Stimulated activated effector memory CD8-positive, alpha-beta T cell treated with anti-CD3 and anti-CD28 coated beads, Interleukin-12 subunit alpha, Interleukin-12 subunit beta, amount 100 ng/mL, for 72 hours (primary cell): ENCODE measurements around the gene DNMBP.
"Not testable (repeated sequence)": the region's sequence is repeated elsewhere in the genome, so short reads cannot be mapped to it uniquely, and the experiment has no call there.

Source experiments
- ATAC-seq: fragments of 150-1000 bp; cut with Tn5 transposase; 2 replicates; pipeline ENCODE4 v1.10.0; 2021
- DNase-seq, 2 donors: peaks; one replicate each; pipeline ENCODE4 v3.0.0; 2021 to 2022; ENCODE audit warnings: low spot score in 2 of 2
- H3K27ac Mint-ChIP-seq: one replicate; pipeline ENCODE4 v1.8.0; 2022; ENCODE audit warnings: mild to moderate bottlenecking, mixed read lengths
- H3K36me3 Mint-ChIP-seq: one replicate; pipeline ENCODE4 v1.8.0; 2022; ENCODE audit warnings: mild to moderate bottlenecking, mixed read lengths
- H3K4me1 Mint-ChIP-seq: one replicate; pipeline ENCODE4 v1.8.0; 2022; ENCODE audit warnings: mixed read lengths
- H3K4me3 Mint-ChIP-seq: one replicate; pipeline ENCODE4 v1.8.0; 2022; ENCODE audit warnings: mild to moderate bottlenecking, mixed read lengths
- H3K9me3 Mint-ChIP-seq: one replicate; pipeline ENCODE4 v1.8.0; 2022; ENCODE audit warnings: mixed read lengths

The DNMBP gene

DNA sequence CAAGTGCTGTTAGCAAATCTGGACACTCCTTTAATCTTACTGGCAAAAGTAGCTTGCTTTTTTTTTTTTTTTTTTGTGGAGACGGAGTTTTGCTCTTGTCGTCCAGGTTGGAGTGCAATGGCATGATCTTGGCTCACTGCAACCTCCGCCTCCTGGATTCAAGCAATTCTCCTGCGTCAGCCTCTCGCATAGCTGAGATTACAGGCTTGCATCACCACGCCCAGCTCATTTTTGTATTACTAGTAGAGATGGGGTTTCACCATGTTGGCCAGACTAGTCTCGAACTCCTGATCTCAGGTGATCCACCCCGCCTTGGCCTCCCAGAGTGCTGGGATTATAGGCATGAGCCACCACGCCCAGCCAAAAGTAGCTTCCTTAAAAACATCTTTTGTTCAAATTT, 114.7 kb downstream of the DNMBP start:
- H3K4me1 Mint-ChIP-seq, H3K27ac Mint-ChIP-seq, ATAC-seq, H3K9me3 Mint-ChIP-seq, DNase-seq, H3K4me3 Mint-ChIP-seq: not testable (repeated sequence)
- H3K36me3 Mint-ChIP-seq: peaks cover 34% of the 10 kb centered on the region

DNA sequence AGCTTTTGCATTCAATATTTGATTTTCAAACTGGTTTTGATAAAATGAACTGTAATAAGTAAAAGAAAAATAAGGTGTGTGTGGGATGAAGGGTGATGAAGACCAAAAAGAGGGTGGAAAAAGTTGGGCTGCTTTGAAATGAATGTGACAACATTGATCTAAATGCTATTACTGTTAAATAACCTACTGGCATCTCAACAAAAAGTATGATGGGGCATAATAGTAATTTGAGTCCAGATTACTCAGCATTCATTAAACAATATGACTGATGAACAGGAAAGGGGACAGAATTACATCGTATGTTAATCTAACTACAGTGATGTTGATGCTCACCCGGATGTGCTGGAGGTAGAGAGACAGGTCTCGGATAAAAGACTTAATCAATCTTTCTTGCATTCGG, 115.1 kb downstream of the DNMBP start:
- no peak overlapping the region for H3K27ac Mint-ChIP-seq
- ATAC-seq (no peak), DNase-seq (no peak)
- peaks cover 34% of the 10 kb centered on the region for H3K36me3 Mint-ChIP-seq
- no peaks in the 10 kb centered on the region for H3K9me3 Mint-ChIP-seq
- no peaks in the 10 kb centered on the region for H3K4me1 Mint-ChIP-seq
- H3K4me3 Mint-ChIP-seq: no peak overlapping the region

DNA sequence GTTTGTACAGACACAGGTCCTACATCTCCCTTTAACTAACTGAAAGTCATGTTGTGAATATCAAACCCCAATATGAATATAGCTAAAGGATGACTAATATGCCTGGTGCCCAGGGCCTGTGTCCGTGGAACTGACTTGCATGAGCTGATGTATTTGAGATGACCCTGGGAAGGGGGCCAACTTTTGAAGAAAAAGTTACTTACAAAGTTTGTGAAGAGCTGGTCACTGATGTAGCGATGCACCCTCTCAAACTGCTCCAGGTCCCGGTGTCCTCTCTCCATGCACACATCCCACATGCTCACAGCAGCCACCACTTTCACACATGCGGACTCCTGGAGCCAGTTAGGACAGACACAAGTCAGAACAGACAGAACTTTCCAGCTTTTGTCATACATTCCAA, 121.1 kb downstream of the DNMBP start:
- Mint-ChIP-seq H3K27ac (no peak overlapping the region), H3K9me3 (no peaks in the 10 kb centered on the region), H3K4me1 (no peaks in the 10 kb centered on the region), H3K36me3 (peaks cover 24% of the 10 kb centered on the region), H3K4me3 (no peak overlapping the region)
- DNase-seq: no peak
- ATAC-seq: no peak

DNA sequence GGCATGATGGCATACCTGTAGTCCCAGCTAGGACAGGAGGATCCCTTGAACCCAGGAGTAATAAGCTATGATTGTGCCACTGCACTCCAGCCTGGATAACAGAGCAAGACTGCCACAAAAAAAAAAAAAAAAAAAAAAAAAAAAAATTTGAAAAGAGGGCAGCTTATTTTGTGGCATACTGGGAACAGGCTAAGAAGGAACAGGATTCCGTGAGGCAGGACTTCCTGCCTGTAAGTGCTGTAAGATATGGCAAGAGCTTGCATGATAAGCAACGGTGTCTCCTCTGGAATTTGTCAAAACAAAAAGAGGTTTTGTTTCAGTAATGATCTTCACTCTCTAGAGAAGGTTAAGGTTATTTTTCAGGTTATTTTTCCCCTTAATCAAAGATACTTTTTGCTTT, 126.2 kb downstream of the DNMBP start:
- Mint-ChIP-seq H3K4me1 (no peaks in the 10 kb centered on the region), H3K36me3 (peaks cover 41% of the 10 kb centered on the region), H3K9me3 (no peaks in the 10 kb centered on the region), H3K27ac (peak overlapping the region; percentile 37), H3K4me3 (no peak overlapping the region)
- ATAC-seq (no peak), DNase-seq (no peak)

DNA sequence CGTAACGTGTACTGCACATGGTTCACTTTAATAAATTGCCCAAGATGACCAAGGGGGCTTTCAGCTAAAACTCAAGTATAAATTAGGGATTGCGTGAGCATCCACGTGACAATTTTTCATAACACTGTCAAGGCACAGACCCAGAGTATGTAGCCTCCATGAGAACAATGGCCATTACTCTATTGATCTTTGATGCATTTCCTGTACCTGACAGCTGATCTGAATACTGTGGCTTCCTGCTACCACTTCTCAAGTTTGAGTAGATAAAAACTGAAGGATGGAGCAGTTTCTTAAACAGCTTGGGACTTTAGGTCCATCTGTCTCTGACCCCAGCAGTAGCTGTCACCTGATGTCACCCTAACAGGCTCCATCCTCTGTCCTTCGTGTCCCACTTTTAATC, 128.4 kb downstream of the DNMBP start:
- peaks cover 49% of the 10 kb centered on the region for H3K36me3 Mint-ChIP-seq

DNA sequence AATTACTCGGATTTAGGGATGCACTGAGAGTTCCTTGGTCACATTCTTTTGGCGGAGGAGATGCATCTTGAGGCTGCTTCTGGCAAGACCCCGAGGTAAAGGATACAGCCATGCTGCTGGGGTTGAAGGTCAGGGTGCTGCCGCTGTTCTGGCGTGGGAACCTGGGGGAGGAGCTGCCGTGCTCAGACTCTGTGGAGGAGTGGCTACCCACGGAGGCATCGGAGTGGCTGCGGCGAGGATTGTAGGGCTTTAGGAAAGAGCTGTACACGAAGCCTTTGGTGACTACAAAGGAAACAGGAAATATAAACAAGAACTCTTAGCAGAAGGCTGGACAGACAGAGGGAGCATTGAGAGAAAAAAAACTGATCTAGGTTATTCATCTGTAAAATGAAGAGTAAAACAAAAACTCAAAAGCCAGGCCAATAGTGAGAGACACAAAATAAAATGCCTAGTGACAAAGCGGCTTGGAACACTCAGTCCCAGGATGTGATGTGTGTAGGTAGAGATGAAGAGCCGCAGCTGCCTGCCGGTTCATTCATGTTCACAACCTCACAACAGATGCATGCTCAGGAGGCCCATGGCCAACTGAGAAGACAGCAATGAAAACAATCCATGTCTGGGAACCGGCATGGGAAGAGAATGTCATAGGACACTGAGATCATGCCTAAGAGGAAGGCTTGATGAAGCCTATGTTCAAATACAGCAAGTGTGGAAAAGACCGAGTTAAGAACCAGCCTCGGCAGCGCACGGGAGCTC, 129.5 kb downstream of the DNMBP start:
- DNase-seq (no peak), ATAC-seq (no peak)
- Mint-ChIP-seq H3K9me3 (no peaks in the 10 kb centered on the region), H3K27ac (no peak overlapping the region), H3K36me3 (peaks cover 43% of the 10 kb centered on the region), H3K4me3 (no peak overlapping the region), H3K4me1 (no peaks in the 10 kb centered on the region)

More for the DNA sequence above, 128.4 kb downstream of the DNMBP start:
- ATAC-seq (no peak), DNase-seq (no peak)
- H3K9me3 Mint-ChIP-seq: no peaks in the 10 kb centered on the region
- no peak overlapping the region for H3K4me3 Mint-ChIP-seq
- no peak overlapping the region for H3K27ac Mint-ChIP-seq
- no peaks in the 10 kb centered on the region for H3K4me1 Mint-ChIP-seq

DNA sequence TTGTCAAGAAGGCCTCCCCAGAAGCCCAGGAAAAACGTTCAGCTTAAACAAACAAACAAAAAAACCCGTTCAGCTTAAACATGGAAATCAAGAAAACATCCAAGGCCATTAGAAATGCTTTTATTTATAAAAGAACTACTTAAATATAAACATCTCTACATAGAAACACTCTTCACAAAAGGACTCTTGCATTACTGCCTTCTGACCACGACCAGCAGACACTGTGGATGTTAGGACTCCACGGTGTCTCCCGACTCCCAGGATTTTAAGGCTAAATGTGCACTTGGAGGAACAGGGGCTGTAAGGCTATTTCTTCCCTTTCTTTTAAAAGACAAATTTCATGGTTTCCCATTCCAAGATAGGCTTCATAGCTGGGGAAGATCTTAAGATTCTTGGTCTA, 134.3 kb downstream of the DNMBP start:
- H3K27ac Mint-ChIP-seq: no peak overlapping the region
- peaks cover 22% of the 10 kb centered on the region for H3K36me3 Mint-ChIP-seq
- no peak for ATAC-seq
- no peak overlapping the region for H3K4me3 Mint-ChIP-seq
- no peak for DNase-seq
- H3K9me3 Mint-ChIP-seq: no peaks in the 10 kb centered on the region
- peaks cover 7% of the 10 kb centered on the region for H3K4me1 Mint-ChIP-seq

DNA sequence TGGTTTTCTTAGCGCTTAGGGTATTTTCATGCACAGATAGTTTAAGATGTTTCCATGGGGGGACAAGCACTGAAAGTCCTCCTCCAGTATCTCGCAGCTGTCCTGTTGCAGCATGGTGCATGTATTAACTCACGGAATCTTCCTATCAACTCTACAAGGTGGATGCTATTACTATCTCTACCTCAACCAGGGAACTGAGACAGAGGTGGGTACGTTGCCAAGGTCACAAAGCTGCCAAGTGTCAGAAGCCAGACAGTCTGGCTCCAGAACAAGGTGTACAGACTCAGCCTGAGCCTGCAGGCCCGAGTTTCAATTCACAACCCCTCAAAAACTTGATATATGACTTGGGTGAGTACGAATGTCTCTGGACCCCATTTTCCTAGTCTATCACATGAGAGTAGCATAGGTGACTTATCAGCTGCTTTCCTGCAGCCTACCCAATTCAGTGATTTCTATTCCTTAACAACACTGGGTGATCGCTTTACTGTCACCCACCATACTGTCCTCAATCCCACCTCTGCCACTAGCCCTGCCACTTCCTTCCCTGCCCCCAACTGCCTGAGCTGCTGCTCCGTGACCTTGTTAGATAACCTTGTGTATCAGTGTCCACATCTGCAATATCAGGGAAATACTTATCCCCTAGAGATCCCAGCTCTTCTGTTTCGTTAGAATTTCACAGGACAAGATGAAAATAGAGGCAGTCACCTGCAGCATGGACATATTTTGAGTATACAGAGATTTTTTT, 135.2 kb downstream of the DNMBP start:
- DNase-seq: no peak
- Mint-ChIP-seq H3K4me1 (peaks cover 17% of the 10 kb centered on the region), H3K4me3 (no peak overlapping the region), H3K9me3 (no peaks in the 10 kb centered on the region), H3K36me3 (peaks cover 21% of the 10 kb centered on the region), H3K27ac (no peak overlapping the region)
- no peak for ATAC-seq

DNA sequence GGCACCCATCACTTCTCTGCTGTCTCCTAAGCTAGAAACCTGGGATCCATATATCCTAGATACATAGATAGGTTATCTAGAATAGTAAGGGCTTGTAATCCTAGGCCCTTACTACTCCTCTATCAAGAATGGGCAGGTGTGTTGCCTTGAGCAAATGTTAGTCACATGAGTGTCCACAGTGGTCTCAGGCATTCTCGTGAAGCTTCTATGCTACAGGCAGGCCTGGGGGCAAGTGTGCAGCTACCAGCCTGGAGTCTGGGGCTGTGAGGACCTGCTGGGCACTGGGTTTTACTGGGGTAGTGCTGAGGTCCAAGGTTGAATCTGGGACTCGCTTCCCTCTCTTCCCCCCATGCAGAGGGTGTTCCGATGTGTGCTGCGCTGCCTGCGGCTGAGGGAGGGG, 135.9 kb downstream of the DNMBP start:
- DNase-seq (no peak), ATAC-seq (no peak)
- no peaks in the 10 kb centered on the region for H3K9me3 Mint-ChIP-seq
- H3K36me3 Mint-ChIP-seq: peaks cover 15% of the 10 kb centered on the region
- H3K4me1 Mint-ChIP-seq: peaks cover 18% of the 10 kb centered on the region
- H3K4me3 Mint-ChIP-seq: no peak overlapping the region
- no peak overlapping the region for H3K27ac Mint-ChIP-seq

DNA sequence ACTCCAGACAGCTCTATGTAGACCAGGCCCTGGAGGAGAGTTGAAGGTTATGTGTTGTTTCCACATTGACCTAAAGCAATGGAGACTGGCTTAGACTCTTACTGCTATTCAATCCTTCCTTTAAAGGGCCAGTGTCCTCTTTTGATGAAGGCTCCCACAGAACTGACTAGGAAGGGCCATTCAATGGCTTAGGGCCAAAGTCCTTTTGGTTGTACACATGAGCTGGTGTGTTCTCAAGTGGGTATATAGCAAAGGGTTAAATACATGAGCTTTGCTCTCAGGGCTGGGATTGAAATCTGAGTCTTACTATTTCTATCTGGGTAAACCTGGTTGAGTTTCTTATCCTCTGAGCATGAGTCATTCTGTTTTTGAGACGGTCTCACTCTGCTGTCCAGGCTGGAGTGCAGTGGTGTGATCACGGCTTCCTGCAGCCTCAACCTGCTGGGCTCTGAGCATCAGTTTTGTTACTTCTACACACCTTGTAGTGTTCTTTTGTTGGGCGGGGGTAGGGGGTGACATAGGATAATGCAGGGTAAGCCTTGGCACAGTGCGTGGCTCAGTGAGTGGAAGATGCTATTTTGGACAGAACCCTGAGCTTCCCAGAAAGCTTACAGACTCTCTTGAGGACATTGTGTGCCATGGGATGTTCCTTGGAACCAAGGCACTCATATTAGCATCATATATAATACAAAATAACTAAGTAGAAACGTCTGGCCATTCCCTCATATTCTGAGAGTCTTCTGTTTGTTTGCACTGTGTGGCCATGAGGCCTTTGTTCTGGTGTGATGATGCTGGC, 137.2 kb downstream of the DNMBP start:
- no peak overlapping the region for H3K27ac Mint-ChIP-seq
- ATAC-seq: peak; percentile 52
- DNase-seq: no peak

DNA sequence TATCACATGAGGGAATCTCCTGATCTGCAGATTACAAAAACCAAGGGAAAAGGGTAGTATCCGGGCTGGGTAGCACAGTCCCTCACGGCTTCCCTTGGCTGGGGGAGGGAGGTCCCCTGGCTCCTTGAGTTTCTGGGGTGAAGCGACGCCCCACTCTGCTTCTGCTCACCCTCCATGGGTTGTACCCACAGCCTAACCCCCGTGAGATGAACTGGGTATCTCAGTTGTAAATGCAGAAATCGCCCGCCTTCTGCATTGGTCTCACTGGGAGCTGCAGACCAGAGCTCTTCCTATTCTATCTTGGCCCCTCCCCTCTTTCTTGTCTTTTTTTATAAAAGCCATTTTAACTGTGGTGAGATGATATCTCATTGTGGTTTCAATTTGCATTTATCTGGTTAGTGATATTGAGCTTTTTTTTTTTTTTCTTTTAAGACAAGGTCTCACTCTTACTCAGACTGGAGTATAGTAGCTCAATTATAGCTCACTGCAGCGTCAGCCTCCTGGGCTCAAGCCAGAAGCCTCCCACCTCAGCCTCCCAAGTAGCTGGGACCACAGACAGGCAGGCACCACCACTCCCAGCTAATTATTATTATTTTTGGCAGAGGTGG, 139.5 kb downstream of the DNMBP start:
- H3K4me3 Mint-ChIP-seq: peak overlapping the region; percentile 64
- ATAC-seq (peak; percentile 96), DNase-seq (peak in 1 of 2 donors; percentile 63)
- H3K27ac Mint-ChIP-seq: peak overlapping the region; percentile 77
- H3K36me3 Mint-ChIP-seq: peaks cover 6% of the 10 kb centered on the region
- H3K4me1 Mint-ChIP-seq: peaks cover 18% of the 10 kb centered on the region
- peaks cover 11% of the 10 kb centered on the region for H3K9me3 Mint-ChIP-seq

More for the DNA sequence above, 137.2 kb downstream of the DNMBP start:
- Mint-ChIP-seq H3K36me3 (peaks cover 6% of the 10 kb centered on the region), H3K9me3 (no peaks in the 10 kb centered on the region), H3K4me1 (peaks cover 18% of the 10 kb centered on the region), H3K4me3 (no peak overlapping the region)

DNA sequence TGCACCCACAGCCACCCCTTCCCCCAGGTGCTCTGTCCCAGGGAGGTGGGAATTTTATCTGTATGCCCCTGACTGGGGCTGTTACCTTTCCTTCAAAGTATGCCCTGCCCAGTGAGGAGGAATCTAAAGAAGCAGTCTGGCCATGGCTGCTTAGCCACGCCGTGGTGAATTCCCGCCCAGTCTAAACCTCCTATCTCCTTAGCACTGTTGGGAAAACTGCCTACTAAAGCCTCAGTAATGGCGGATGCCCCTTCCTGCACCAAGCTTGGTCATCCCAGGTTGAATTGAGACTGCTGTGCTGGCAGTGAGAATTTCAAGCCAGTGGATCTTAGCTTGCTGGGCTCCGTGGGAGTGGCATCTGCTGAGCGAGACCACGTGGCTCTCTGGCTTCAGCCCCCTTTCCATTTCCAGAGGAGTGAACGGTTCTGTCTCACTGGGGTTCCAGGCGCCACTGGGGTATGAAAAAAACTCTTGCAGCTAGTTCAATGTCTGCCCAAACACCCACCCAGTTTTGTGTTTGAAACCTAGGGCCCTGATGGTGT, 140.1 kb downstream of the DNMBP start:
- DNase-seq: no peak
- Mint-ChIP-seq H3K36me3 (peaks cover 6% of the 10 kb centered on the region), H3K27ac (no peak overlapping the region), H3K4me3 (peak overlapping the region; percentile 64), H3K4me1 (peaks cover 18% of the 10 kb centered on the region), H3K9me3 (peaks cover 11% of the 10 kb centered on the region)
- ATAC-seq: peak; percentile 3

DNA sequence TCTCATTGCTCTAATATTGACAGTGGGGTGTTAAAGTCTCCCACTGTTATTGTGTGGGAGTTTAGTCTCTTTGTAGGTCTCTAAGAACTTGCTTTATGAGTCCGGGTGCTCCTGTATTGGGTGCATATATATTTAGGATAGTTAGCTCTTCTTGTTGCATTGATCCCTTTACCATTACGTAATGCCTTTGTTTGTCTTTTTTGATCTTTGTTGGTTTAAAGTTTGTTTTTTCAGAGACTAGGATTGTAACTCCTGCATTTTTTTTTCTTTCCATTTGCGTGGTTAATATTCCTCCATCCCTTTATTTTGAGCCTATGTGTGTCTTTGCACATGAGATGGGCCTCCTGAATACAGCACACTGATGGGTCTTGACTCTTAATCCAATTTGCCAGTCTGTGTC, 142.5 kb downstream of the DNMBP start:
- H3K27ac Mint-ChIP-seq, H3K4me3 Mint-ChIP-seq, H3K36me3 Mint-ChIP-seq, DNase-seq, ATAC-seq: not testable (repeated sequence)
- peaks cover 13% of the 10 kb centered on the region for H3K4me1 Mint-ChIP-seq
- peaks cover 11% of the 10 kb centered on the region for H3K9me3 Mint-ChIP-seq

DNA sequence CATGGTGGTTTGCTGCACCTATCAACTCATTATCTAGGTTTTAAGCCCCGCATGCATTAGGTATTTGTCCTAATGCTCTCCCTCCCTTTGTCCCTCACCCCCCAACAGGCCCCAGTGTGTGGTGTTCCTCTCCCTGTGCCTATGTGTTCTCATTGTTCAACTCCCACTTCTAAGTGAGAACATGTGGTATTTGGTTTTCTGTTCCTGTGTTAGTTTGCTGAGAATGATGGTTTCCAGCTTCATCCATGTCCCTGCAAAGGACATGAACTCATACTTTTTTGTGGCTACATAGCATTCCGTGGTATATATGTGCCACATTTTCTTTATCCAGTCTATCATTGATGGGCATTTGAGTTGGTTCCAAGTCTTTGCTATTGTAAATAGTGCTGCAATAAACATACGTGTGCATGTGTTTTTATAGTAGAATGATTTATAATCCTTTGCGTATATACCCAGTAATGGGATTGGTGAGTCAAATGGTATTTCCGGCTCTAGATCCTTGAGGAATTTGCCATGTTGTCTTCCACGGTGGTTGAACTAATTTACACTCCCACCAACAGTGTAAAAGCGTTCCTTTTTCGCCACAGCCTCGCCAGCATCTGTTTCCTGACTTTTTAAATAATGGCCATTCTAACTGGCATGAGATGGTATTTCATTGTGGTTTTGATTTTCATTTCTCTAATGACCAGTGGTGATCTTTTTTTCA, 146.1 kb downstream of the DNMBP start:
- H3K4me3 Mint-ChIP-seq, H3K36me3 Mint-ChIP-seq, DNase-seq, H3K4me1 Mint-ChIP-seq, H3K27ac Mint-ChIP-seq, ATAC-seq: not testable (repeated sequence)
- peaks cover 11% of the 10 kb centered on the region for H3K9me3 Mint-ChIP-seq
